Ishikawa (cell line): ENCODE measurements around the gene BIN1.

Source experiments
- CEBPB ChIP-seq: IDR thresholded peaks from 2 replicates; pipeline ENCODE4 v1.6.1; 2012
- CREB1 ChIP-seq: IDR thresholded peaks from 2 replicates; pipeline ENCODE4 v1.6.1; 2012; ENCODE audit warnings: low read depth
- EGR1 ChIP-seq: IDR thresholded peaks from 2 replicates; pipeline ENCODE4 v1.6.1; 2012
- EP300 ChIP-seq: IDR thresholded peaks from 2 replicates; pipeline ENCODE4 v1.6.1; 2012; ENCODE audit warnings: borderline replicate concordance
- FOXM1 ChIP-seq: IDR thresholded peaks from 2 replicates; pipeline ENCODE4 v1.6.1; 2012; ENCODE audit warnings: low read depth, borderline replicate concordance
- MAX ChIP-seq: IDR thresholded peaks from 2 replicates; pipeline ENCODE4 v1.6.1; 2012
- NFIC ChIP-seq: IDR thresholded peaks from 2 replicates; pipeline ENCODE4 v1.6.1; 2012
- RAD21 ChIP-seq: IDR thresholded peaks from 2 replicates; pipeline ENCODE4 v1.6.1; 2012; ENCODE audit warnings: low read depth
- REST ChIP-seq: IDR thresholded peaks from 2 replicates; pipeline ENCODE4 v1.6.1; 2012; ENCODE audit warnings: low read depth, mild to moderate bottlenecking
- TAF1 ChIP-seq: IDR thresholded peaks from 2 replicates; pipeline ENCODE4 v1.6.1; 2012; ENCODE audit warnings: low read depth, mild to moderate bottlenecking
- TCF12 ChIP-seq: IDR thresholded peaks from 2 replicates; pipeline ENCODE4 v1.6.1; 2012; ENCODE audit warnings: low read depth
- TEAD4 ChIP-seq: IDR thresholded peaks from 2 replicates; pipeline ENCODE4 v1.6.1; 2012
- YY1 ChIP-seq: IDR thresholded peaks from 2 replicates; pipeline ENCODE4 v1.6.1; 2012; ENCODE audit warnings: low read depth
- ZBTB7A ChIP-seq: IDR thresholded peaks from 2 replicates; pipeline ENCODE4 v1.6.1; 2012; ENCODE audit warnings: low read depth
- TF ChIP-seq, protein P1 (sequence below): IDR thresholded peaks from 2 replicates; pipeline ENCODE4 v1.6.1; 2012

Gene BIN1

GRCh38 chr2:127022817-127023216 is 84.1 kb downstream of the BIN1 start:
- no peak for TF ChIP-seq EGR1
- TF ChIP-seq EP300 = no peak
- TF ChIP-seq ZBTB7A = no peak
- no peak for TF ChIP-seq TCF12
- TF ChIP-seq CEBPB = no peak
- no peak for TF ChIP-seq FOXM1
- no peak for TF ChIP-seq RAD21
- no peak for TF ChIP-seq YY1
- TF ChIP-seq NFIC = no peak
- TF ChIP-seq, protein P1, sequence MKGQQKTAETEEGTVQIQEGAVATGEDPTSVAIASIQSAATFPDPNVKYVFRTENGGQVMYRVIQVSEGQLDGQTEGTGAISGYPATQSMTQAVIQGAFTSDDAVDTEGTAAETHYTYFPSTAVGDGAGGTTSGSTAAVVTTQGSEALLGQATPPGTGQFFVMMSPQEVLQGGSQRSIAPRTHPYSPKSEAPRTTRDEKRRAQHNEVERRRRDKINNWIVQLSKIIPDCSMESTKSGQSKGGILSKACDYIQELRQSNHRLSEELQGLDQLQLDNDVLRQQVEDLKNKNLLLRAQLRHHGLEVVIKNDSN = no peak
- TF ChIP-seq REST = no peak

GRCh38 chr2:127020536-127020935 is 86.4 kb downstream of the BIN1 start:
- TF ChIP-seq CREB1 = no peak
- no peak for TF ChIP-seq RAD21
- no peak for TF ChIP-seq TEAD4
- no peak for TF ChIP-seq EP300
- TF ChIP-seq MAX = no peak
- no peak for TF ChIP-seq NFIC
- no peak for TF ChIP-seq YY1
- no peak for TF ChIP-seq ZBTB7A
- TF ChIP-seq, protein P1 = no peak
- no peak for TF ChIP-seq EGR1
- TF ChIP-seq TCF12 = no peak
- TF ChIP-seq CEBPB = no peak
- TF ChIP-seq FOXM1 = no peak
- TF ChIP-seq TAF1 = no peak
- TF ChIP-seq REST = no peak

DNA sequence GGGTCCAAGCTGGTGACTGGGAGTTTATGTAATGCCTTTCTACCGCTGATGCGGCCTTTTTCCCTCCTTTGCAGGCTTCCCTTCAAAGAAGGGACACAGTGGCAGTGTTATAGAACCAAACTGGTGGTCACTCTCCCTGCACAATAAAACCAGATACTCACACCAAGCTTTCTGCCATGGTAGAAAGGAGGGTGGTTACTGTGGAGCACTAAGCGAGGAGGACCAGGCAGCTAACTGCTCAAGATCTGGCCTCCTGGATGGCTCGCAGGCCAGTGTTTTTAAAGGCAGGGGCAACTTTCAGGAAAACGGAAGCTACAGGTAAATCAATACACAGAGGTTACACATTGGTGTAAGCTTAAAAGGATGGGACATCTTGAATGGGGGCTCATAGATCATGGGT is 89.4 kb downstream of the BIN1 start:
- TF ChIP-seq CEBPB (no peak), EP300 (no peak), TCF12 (no peak), ZBTB7A (no peak), TEAD4 (no peak), CREB1 (no peak), NFIC (no peak), YY1 (no peak)

DNA sequence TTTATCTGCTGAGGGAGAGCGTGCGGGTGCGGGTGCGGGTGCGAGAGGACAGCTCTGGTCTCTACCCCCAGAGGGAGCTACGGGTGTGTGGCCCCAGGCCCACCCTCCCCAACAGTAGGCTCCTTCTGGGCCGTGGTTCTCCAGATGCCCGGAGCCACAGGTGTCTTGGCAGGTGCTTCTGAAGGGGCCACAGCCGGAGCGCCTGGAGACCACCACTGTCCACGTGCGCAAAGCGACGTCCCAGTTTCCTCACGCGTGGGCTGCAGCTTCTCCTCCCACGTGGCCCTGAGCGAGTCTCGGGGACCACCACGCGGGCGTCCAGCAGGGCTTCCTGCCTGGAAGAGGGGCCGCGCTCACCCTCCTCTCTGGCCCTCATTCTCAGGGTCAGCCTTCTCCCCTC is 90.6 kb downstream of the BIN1 start:
- TF ChIP-seq NFIC (no peak), ZBTB7A (no peak), TEAD4 (no peak), RAD21 (no peak), EGR1 (no peak), YY1 (no peak)

DNA sequence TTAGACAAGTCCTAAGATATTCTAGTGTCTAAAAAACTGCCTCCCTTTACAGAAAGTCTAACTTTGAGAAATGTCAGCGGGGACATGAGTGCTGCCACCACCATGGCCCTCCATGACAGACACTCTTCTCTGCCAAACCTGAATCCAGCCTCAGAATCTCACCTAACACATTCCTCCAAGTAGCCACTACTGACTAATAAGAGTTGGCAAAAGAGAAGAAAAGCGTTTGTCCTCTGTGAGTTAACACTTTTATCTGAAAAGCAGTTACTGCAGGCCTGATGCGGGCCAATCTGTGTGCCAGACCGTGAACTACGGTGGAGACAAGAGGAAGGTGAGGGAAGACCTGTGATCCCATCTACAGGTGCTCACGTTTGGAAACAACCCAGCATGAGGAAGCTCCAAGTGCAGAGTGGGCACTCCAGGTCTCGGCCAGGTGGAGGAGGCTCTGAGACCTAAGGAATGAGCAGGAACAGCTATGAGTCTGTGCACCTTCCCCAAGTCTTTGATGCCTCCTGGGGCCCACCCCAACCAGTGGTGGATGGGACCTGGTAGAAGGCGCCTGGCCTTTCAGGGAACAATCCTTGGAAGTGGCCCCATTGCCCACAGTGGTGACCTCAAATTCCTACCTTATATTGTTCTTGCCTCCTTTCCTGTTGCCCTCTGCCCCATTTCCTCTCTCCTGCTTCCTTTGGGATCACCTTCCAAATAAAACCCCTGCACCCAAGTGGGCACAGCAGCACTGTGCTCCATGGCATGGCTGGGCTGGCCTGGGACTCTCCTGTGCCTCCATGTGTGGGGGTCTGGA is 91.6 kb downstream of the BIN1 start:
- TF ChIP-seq TCF12 (no peak), RAD21 (no peak), YY1 (no peak), NFIC (no peak), MAX (no peak), EP300 (no peak)

- TF ChIP-seq, protein P1 = no peak
- TF ChIP-seq CREB1 (no peak), NFIC (no peak), TCF12 (no peak), EGR1 (no peak), CEBPB (no peak), TEAD4 (no peak), ZBTB7A (no peak), TAF1 (no peak), REST (no peak)
Measured at GRCh38 chr2:127014630-127015029, 92.3 kb downstream of the BIN1 start.
